Measurements from ENCODE around the gene INPP5K. TPM values are rescaled to one million over a fixed set of nuclear protein-coding genes. Genes with fewer than 3 reads are reported as not detected.
"Not testable (repeated sequence)": the region's sequence is repeated elsewhere in the genome, so short reads cannot be mapped to it uniquely, and the experiment has no call there.

Gene INPP5K
- polyA plus RNA-seq, 10 donors = 16.1 to 27.7 (median 25.1) TPM

GRCh38 chr17:1509290-1509881 is 7.0 kb downstream of the INPP5K start:
- DNase-seq = no peak

- DNase-seq = not testable (repeated sequence)
These were observed 7.7 kb downstream of the INPP5K start for GRCh38 chr17:1508709-1509108.

GRCh38 chr17:1506649-1507267 is 9.7 kb downstream of the INPP5K start:
- no peak for DNase-seq

DNA sequence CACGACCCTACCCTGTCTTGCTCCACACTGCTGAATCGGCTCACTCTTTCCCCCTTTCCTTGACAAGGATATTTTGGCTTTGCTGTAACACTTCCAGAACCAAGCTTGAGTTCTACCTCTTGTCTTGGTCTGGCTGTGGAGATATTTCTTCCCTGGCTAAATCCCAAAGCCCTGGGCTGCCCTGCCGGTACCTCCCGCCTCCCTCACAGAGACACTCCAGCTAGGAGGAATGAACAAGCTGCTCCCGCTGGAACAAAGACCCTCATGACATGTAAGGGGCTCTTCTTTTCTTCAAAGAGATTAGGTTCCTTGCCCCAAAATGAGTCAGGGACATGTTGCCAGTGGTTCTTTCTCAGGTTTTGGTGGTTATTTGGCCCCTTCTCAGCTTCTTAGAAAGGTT is 10.8 kb downstream of the INPP5K start:
- DNase-seq = no peak

DNA sequence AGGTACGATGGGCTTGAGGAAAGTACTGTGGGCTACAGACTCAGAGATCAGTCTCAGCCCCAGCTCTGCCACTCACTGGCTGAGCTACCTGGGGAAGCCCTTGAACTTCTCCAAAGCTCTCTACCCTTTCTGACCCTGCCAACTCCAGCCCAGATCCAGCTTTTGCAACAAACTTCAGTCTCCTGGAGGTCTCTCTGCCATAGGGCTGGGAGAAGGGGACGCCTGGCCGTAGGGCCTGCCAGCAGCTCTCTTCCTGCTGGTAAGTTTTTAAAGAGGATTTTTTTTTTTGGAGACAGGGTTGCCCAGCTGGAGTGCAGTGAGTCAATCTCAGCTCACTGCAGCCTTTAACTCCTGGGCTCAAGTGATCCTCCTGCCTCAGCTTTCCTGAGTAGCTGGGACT is 11.5 kb downstream of the INPP5K start:
- no peak for DNase-seq

GRCh38 chr17:1503699-1504098 is 12.7 kb downstream of the INPP5K start:
- no peak for DNase-seq

GRCh38 chr17:1498869-1499268 is 17.5 kb downstream of the INPP5K start:
- no peak for DNase-seq

GRCh38 chr17:1498233-1498632 is 18.2 kb downstream of the INPP5K start:
- DNase-seq = no peak

DNA sequence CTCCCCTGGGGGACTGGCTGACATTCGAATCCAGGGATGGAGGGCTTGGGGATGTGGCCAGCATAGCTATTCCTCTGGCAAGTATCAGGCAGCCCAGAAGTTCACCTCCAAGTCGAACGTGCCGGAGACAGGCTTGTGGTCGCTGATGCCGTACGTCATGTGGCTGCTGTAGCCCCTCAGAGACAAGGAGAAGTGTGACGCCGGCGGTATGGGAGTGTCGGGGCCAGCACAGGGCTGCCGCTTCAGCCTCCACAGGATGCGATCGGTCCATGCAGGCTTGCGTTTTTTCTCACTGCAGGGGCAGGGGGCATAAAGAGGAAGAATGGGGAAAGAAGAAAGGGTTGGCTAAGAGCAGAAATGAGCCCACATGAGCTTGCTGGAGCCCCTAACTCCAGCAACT is 18.6 kb downstream of the INPP5K start:
- no peak for DNase-seq

DNA sequence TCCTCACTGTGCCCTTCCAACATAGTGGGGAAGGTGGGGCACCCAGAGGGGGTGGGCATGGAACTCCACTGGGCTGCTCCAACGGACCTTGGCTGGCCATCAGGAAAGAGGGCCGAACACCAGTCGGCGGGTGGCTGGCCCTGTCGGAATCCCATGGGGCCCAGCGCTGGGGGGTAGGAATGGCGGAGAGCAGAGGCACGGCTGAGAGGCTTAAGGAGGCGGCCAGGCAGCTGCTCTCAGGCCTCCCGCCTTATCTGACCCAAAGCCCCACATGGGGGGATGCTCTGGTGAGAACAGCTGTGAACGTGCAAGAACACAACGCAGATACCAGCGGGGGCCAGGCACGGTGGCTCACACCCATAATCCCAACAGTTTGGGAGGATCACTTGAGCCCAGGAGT is 19.5 kb downstream of the INPP5K start:
- DNase-seq = no peak

DNA sequence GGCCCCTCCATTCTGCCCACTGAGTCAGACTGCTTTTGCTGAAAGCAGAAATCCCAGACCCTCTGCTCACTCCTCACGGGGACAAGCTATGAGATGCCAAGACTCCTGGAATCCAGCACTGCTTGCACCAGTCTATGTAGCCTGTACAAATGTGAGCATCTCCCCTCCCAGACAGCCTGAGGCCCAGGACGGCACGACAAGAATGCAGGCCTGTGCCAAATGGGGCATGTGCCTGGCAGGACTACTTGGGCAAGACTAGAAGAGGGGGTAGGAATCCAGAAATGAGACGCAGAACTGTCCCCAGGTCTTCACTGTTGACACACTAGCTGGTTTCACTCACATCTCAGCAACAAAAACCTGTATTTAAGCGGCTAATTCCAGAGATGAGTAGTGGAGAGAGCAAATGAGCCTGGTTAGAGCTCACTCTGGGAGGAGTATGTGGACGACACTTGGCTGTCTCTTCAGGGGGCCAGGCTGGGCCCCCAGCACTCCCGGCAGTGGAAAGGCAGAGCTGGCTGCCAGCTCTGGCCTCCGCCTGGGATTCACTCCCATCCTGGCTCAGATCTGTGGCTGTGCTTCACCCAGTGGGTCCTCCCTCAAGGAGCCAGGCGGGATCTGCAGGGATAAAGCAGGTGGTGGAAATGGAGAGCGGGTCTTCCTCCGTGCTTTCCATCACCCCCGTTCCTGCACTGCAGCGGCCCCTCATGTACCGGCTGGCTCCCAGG is 21.0 kb downstream of the INPP5K start:
- peak in 2 of 3 donors; percentile 66 to 72 for DNase-seq

DNA sequence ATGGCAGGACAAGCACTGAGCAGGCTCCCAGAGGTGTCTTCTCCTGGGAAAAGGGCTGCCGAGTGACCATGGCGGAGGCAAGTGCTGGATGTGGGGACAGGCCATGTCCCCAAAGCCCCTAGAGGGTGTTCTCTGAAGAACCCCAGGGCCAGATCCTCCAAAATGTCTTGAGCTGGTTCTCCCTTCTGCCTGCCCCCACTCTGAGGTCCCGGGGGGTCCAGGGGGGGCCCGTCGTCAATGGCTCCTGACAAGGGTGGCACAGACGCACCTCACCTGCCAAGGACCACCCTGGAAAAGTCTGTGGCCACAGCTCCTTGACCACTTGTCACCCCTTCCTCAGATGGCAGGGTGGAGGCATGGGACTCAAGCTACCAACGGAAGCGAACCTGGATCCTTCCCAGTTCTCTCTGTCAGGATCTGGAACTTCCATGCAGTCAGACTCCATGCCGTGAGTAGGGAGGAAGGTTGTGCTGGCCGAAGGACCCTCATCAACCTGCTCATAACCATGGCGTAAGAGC is 21.6 kb downstream of the INPP5K start:
- DNase-seq = no peak

DNA sequence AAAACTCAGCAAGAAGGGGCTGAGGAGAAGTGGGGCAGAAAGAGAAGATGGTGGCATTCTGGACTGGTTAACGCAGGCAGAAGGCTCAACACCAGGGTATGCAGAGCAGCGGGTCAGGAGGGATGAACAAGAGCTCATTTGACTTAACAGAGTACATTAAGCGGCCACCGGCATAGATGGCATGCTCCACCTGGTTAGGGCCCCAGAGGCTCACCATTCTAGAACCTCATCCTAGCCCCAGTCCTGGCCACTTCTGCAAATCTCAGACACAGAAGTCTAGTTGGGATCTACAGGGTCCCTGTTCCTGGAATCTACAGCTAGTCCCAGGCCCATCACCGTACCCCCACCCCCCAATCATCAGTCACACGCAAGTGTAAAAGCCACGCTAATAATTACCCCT is 22.2 kb downstream of the INPP5K start:
- no peak for DNase-seq

- no peak for DNase-seq
These were observed 23.0 kb downstream of the INPP5K start for GRCh38 chr17:1493291-1493980.

DNA sequence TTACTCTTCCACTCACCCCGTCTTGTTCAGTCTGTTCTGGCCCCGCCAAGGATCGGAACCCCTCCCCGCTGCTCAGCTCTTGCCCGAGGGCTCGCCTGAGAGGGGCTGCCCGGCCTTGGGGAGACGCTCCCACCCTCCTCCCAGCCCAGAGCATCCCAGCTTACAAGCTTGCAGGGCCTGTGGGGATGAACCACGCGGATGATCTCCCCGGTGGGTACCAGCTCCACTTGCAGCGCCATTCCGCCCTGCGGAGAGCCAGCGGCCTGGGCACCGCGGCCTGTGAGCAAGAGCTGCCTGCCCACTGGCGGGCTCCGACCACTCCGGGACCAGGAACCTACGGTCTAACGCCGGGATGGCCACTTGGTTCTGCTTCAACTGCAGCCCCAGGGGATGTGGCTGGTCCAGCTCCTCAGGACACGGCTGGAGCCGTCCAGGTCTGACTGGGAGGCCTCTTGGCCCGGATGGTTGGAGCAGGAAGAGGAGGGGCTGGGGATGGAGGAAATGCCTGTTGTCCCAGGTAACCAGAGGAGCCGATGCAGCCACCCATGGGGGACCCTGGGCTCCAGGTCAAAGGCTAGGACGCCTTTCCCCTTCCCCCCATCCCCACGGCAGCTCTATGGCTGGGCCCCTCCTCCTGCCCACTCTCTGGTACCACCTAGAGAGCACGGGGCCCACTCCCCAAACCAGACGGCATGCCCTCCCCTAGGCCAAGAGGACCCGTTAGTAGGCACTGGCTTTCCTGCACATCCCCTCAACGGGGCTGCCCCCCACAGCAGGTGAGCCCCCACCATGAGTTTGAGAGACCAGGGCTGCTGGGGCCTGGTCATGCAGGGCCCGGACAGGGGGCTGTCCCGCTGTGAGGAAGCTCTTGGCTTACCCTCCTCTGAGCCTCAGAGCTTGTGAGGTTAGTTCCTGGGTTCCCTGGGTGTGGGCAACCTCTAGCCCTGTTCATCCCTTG is 23.9 kb downstream of the INPP5K start, which contains the start of gene MYO1C:
MYO1C (minus strand) TSS at position 438 of the 958 bp plus-strand sequence; CDS start at position 239, 199 bp downstream.
- peak in 1 of 3 donors; percentile 46 for DNase-seq

GRCh38 chr17:1491443-1492248 is 24.8 kb downstream of the INPP5K start:
- peak in 2 of 3 donors; percentile 68 to 79 for DNase-seq

GRCh38 chr17:1490643-1491442 is 25.6 kb downstream of the INPP5K start:
- peak in 2 of 3 donors; percentile 63 to 84 for DNase-seq

DNA sequence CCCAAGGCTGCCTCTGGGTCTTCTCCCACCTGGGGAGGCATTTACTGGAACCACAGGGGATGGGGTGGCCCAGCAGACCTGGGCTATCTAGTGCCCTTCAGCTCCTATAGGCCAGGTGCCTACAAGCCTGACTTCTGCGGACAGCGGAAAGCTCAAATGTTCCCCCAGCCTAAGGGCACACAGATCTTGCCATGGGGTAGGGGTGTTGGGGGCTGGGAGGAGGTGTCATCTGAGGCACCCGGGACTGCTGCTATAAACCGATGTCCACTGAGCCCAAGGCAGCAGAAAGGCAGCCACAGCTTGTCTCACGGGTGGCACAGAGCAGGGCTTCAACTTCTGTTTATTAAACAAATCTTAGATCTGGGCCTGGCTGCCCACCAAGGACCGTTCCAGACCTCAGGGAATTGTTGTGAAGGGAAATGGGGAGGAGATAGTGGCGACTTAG is 27.6 kb downstream of the INPP5K start:
- DNase-seq = no peak

Data from muscle of back (tissue), 11 donors.